Measurements from ENCODE around the gene KCND1. TPM values are rescaled to one million over a fixed set of nuclear protein-coding genes. Genes with fewer than 3 reads are reported as not detected.
A peak's percentile ranks its signal among the peaks of the same experiment; 100 is the strongest.

Gene KCND1
- total RNA-seq, 2 donors from 2014 or later: 3.8 to 5.0 TPM

GRCh38 chrX:48938721-48939425 lies 32.8 kb downstream of the KCND1 start:
- Histone ChIP-seq H3K36me3 (no peaks in the 10 kb centered on the region), H3K27ac (no peak overlapping the region), H3K27me3 (replicated peaks; ENCODE audit: insufficient read depth) (no peaks in the 10 kb centered on the region), H3K4me3 (no peak overlapping the region), H3K4me1 (ENCODE audit: control insufficient read depth in 1 of 2, low read depth in 2 of 2) (peaks cover 0 to 5% of the 10 kb centered on the region in 2 donors), H3K9me3 (no peaks in the 10 kb centered on the region)
- ATAC-seq (ENCODE audit: insufficient number of reproducible peaks, low FRiP score, low read depth): no peak
- no peak for TF ChIP-seq CTCF (IDR thresholded peaks at IDR 0.05)
- DNase-seq (ENCODE audit: low spot score): no peak

- Histone ChIP-seq H3K9me3 (no peaks in the 10 kb centered on the region), H3K27ac (peak overlapping the region in 1 of 2 donors; percentile 17), H3K4me3 (no peak overlapping the region), H3K4me1 (ENCODE audit: control insufficient read depth in 1 of 2, low read depth in 2 of 2) (peaks cover 0 to 5% of the 10 kb centered on the region in 2 donors), H3K36me3 (no peaks in the 10 kb centered on the region), H3K27me3 (replicated peaks; ENCODE audit: insufficient read depth) (no peaks in the 10 kb centered on the region)
- ATAC-seq (ENCODE audit: insufficient number of reproducible peaks, low FRiP score, low read depth) (no peak), DNase-seq (ENCODE audit: low spot score) (no peak)
- no peak for TF ChIP-seq CTCF (IDR thresholded peaks at IDR 0.05)
These were observed 34.4 kb downstream of the KCND1 start for GRCh38 chrX:48937054-48937907.

GRCh38 chrX:48936429-48937053 lies 35.1 kb downstream of the KCND1 start:
- DNase-seq (ENCODE audit: low spot score): no peak
- H3K27ac ChIP-seq: no peak overlapping the region

GRCh38 chrX:48935301-48935670 lies 36.4 kb downstream of the KCND1 start:
- H3K4me3 ChIP-seq: no peak overlapping the region
- no peak for TF ChIP-seq CTCF (IDR thresholded peaks at IDR 0.05)
- no peaks in the 10 kb centered on the region for H3K9me3 ChIP-seq
- H3K36me3 ChIP-seq: no peaks in the 10 kb centered on the region
- H3K27me3 ChIP-seq (replicated peaks; ENCODE audit: insufficient read depth): no peaks in the 10 kb centered on the region
- ATAC-seq (ENCODE audit: insufficient number of reproducible peaks, low FRiP score, low read depth) (no peak), DNase-seq (ENCODE audit: low spot score) (no peak)
- no peak overlapping the region for H3K27ac ChIP-seq
- peaks cover 0 to 5% of the 10 kb centered on the region in 2 donors for H3K4me1 ChIP-seq (ENCODE audit: control insufficient read depth in 1 of 2, low read depth in 2 of 2)

More at GRCh38 chrX:48936429-48937053, 35.1 kb downstream of the KCND1 start:
- Histone ChIP-seq H3K27me3 (replicated peaks; ENCODE audit: insufficient read depth) (no peaks in the 10 kb centered on the region), H3K4me3 (no peak overlapping the region), H3K36me3 (no peaks in the 10 kb centered on the region), H3K4me1 (ENCODE audit: control insufficient read depth in 1 of 2, low read depth in 2 of 2) (peaks cover 0 to 5% of the 10 kb centered on the region in 2 donors), H3K9me3 (no peaks in the 10 kb centered on the region)
- ATAC-seq (ENCODE audit: insufficient number of reproducible peaks, low FRiP score, low read depth): no peak
- TF ChIP-seq CTCF (IDR thresholded peaks at IDR 0.05): no peak
